ENCODE data around the gene REXO1.

Gene REXO1

DNA sequence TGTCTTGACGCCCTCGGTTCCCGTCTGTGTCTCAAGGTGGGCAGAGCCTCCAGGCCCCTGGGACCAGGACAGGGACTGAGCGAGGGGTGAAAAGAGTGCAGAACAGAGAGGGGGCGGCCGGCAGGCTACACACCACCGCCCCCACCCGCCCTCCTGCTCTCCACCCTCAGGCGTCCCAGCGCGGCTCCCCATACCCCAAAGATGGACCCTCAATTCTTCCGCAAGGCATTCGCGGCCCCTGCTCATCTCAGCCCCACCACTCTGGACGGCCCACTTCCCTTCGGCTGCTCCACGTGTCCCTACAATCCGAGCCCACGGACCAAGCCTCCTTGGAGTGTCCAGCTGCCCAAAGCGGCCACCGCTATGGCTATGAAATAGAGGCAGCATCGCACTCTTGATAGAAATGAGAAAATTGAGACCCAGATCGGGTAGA is 13.3 kb upstream of the REXO1 start:
- no peak for DNase-seq (ENCODE audit: low spot score)

DNA sequence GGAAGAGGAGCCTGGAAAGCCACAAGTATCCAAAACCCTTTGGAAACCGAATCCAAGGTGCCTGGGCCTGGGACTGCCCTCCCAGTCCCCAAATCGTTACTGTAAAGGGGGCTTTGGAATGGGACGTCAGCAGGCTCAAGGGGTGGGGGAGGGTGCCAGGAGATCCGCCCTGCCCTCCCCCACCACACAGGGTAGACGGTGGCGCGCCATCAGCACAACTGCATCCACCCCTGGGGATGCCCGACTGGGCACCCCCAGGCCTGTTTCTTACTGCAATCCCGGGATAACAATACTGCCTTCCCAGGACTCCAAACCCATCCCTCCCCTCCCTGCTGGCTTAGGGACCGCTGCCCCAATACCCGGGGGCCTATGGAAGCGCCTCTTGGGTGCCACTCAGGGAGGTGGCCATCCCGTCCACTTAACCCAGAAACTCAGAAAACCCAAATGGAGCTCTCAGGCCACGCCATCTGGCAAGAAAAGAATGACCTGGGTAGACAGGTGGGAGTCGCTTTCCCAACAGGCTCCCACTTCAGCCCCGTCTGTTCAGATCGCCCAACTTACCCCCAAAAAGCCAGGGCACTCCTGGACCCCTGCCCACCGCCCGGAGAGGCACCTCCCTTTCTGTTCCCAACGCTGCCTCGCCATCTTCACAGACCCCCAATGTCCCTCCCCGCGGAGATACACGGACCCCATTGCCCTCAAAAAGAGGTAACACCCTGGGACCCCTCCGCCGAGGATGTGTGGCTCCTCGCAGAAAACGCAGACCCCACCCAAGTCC is 12.7 kb upstream of the REXO1 start:
- no peak for DNase-seq (ENCODE audit: low spot score)

DNA sequence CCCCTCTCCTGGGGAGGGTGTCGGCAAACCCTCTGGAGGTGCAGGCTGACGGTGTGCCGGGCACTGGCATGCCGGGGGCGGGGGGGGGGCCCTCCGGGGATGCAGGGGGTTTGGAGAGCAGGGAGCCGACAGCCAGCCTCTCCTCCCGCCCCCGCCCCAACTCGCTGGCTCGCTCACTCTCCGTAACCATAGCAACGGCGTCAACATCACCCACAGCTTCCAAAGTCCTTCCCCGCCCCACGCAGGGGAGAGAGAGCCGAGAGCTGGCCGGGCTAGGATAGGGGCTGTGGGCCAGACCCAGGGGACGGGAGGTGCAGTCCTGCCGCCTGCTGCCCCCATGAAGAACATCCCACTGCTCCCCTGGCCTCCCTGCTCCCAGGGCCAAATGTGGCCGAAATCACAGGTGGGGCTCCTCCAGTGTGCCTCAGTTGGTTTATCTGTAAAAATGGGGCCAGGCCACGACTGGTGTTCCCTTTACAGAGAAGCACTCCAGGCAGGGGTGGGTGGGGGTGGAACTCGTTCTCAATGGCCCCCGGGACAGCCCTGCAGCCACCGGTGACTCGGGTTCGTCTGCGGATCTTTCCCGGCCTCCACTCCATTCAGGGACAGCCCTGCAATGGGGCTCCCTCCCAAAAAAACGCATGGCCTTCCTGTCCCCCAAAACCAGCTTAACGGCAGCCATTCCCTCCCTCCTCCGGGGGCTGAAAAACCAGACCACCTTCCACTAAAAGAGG is 11.9 kb upstream of the REXO1 start:
- DNase-seq (ENCODE audit: low spot score): no peak

DNA sequence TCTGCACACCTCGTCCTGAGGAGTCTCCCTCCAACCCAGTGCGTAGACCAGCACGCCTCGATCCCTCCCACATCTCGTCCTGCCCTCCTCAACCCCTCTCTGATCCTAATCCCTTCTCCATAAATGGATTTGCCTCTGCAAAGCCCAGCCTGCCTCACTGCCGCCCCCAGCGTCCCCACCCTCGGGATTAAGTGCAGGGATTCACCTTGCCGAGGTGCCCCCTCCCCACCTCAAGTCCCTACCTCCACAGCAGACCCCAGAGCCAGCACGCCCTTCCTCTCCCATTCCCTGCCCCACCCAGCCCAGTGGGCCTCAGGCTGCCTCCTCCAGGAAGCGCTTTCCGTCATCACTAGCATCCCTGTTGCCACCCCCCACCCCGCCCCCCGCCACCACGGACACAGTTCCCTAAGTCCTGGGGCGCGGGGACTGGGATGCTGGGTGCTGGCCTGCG is 11.1 kb upstream of the REXO1 start:
- no peak for DNase-seq (ENCODE audit: low spot score)

DNA sequence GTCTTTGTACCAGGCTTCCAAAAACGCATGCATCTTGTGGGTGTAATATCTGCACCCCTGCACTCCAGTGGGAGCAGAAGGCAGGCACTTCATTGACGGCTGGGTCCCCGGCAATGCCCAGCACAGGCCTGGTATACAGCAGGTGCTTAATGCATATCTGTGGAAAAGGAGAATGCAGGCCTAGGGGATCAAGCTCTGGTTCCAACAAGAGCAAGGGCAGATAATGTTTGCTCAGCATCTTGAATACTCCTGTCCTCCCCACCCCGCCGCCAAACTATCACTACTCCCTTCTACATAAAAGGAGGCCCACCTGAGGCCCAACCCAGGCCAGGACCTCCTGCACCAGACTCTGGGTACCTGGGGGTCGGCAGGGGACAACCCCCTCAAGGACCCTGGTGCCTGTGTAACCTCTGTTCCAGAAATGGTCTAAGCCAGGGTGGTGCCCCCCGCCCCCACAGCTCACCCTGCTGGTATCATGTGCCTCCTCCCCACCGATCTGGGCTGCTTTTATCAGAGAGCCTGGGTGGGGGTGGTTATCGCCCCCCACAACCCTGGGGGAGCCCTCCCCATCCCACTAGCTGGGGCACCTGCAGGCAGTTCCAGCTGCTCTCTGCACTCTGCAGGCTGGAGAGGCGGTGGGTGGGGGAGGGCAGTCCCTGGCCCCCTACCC is 10.3 kb upstream of the REXO1 start:
- no peak for DNase-seq (ENCODE audit: low spot score)

DNA sequence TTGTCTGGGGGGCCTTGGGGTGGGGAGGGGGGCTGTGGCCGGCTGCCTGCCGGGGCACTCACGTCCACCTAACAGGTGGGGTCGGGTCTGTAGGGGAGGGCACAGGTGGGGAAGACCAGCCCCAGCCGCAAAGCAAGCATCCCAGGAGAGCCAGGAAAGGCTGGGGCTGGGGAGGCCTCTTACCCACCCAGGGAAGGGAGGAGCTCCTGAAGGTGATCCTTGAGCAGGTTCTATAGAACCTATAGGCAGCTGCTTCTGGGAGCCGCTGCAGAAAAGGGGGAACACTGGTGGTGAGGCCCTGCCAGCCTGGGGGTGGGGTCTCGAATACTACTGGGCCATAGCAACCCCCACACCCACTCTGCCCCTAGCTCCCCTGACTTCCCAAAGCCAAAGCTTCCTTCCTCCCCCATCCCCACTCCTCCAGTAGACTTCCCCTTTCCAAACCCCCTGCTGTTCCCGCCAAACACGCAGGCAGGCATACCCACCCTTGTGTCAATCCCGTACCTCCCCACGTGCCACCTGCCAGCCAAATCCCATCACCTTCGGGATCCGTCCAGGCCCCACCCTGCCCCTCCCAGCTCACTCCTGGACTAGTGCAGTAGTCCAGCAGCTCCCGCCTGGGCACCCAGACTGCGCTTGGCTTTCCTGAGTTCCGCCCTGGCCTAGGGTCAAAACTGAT is 9.5 kb upstream of the REXO1 start:
- DNase-seq (ENCODE audit: low spot score): no peak

DNA sequence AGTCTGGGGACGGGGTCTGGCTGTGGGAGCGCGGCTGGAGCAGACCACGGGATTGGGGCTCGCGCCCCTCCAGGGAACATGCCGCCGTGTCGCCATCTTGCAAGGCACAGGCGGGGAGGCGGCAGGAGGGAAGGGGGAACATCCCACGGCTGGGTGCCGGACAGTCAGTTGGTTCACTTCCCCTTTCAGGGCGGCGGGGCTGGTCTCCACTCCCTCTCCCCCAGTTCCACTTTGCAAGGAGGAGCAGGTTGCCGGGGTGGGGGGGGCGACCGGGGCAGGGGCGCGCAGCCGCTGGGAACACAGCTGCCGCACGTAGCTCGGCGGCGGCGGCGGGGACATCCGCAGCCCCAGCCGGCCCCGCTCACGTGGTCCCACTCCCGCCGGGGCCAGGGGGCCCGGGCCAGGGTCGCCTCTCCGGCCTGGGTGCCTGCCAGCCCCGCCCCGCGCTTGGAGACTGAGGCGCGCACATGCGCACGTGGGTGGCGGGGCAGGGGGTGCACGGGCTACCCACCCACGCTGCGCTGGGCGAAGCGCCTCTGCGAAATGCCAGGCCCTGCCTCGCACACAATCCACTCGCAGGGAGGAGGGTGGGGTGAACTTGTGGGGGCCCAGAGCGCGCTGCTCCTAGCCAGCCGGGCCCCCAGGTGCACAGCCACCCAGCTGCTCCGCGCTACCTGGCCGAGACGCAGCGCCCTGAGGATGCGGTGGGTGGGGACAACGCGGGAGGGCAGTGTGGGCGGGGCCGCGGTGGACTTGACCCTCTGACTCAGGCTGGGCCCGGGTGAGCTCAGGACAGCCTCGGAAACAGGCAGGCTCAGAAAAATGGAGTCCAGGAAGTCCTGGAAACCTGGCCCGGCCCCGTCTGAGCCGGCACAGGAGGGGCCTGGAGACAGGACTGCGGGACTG is 8.7 kb upstream of the REXO1 start:
- no peak for DNase-seq (ENCODE audit: low spot score)

DNA sequence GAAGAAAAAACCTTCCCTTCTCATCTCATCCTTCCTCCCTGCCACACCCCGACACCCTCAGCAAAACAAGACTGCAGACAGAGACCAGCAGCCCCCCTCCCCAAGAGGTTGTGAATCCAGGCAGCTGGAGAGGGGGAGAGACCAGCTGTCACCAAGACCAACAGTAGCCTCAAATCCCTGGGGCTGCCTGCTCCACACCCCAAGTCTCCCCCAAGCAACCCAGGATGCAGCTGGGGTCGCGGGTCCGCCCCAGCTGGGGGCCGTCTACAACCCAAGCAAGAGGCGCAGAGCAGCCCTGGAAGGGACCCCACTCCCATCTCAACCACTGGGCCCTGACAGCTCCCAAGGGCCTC is 8.0 kb upstream of the REXO1 start:
- DNase-seq (ENCODE audit: low spot score): no peak

DNA sequence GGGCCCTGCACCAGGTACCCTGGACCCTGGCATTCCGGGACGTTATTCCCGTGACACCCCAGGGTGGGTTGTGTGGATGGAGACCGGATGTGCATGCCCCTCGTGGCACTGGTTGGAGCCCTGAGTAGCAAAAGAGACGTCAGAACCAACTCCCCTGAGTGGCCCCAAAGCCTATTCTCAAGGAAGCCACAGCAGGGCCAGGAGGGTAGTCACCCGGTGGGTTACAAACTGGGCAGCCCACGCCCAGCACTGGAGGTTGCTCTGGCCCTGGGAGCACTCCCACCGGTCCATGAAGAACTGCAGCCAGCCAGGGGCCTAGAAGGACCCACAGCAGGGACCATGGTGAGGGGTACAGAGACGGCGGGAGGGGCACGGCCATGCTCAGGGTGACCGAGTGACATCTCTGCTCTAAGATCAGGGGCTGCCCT is 7.6 kb upstream of the REXO1 start:
- DNase-seq (ENCODE audit: low spot score): no peak

DNA sequence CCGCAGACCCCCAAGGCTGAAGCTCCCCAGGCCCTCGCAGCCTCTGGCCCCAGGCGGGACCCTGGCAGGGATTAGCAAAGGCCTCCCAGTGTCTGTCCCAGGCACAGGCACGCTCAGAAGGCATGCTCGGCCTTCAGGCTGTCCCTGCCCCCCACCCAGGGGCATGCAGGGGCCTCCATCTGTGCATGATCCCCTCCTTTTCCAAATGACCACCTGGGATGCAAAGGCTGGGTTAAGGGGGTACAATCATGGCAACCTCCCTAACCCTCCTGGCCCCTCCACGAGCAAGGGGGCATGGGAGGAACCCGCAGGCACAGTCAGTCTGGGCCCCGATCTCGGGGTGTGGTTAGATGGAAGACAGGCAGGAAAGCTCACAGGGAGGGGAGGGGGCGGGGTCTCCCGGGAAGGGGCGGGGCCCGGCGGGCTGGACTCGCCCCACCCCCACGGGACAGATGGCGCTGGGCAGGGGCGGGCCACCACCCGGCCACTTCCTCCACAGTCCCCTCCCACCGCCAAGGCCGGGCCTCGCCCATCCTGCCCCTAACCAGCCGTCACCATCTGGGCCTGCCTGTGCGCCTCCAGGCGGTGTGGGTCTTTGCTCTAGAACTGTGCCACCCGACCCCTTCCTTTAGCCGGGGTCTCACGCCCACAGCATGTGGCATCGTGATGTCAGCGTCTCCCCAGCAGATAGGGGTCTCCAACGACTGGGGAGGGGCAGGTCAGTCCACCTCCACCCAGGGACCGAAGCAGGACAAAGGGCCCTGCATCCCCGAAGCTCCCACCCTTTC is 7.0 kb upstream of the REXO1 start:
- no peak for DNase-seq (ENCODE audit: low spot score)

DNA sequence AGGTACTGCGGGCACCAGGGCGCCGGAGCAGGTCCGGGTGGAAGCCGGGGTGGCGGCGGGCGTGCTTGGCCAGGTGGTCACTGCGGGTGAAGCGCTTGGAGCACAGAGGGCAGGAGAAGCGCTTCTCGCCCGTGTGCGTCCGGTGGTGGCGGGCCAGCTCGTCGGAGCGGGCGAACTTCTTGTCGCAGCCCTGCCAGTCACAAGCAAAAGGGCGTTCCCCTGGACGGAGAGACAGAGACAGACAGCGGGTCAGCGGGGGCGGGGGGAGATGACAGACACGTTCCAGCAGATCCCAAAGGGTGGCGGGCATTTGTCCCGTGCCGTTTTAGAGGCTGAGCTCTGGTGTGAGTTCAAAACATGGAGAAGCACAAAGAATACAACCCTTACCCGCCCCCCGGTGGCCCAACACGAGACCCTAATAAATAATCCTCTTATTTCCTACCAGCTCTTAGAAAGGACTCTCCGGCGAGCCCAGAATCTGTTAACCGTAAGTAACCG is 6.3 kb upstream of the REXO1 start:
- DNase-seq (ENCODE audit: low spot score): no peak

DNA sequence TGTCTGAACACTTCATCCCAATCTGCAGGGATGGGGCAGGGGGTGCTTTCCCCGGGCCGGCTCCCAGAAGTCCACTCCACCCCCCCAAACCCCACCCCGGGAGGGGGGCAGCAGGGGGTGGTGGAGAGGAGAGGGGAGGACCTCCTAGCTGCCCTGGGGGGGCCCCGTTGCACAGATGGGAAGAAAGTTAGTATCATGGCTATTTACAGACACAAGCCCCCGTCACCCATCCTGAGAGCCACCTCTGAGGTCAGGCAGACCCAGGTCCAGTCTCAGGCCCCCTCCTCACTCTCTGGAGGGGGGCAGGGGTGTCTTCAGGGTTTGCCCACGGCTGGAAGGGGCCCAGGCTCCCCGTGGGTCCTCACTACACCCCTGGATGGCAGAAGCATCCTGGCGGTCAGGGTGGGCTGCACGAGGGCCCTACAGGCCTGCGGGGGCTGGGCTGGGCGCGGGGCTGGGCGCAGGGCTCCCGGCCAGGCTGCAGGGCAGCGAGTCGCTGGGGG is 5.8 kb upstream of the REXO1 start:
- DNase-seq (ENCODE audit: low spot score): no peak

DNA sequence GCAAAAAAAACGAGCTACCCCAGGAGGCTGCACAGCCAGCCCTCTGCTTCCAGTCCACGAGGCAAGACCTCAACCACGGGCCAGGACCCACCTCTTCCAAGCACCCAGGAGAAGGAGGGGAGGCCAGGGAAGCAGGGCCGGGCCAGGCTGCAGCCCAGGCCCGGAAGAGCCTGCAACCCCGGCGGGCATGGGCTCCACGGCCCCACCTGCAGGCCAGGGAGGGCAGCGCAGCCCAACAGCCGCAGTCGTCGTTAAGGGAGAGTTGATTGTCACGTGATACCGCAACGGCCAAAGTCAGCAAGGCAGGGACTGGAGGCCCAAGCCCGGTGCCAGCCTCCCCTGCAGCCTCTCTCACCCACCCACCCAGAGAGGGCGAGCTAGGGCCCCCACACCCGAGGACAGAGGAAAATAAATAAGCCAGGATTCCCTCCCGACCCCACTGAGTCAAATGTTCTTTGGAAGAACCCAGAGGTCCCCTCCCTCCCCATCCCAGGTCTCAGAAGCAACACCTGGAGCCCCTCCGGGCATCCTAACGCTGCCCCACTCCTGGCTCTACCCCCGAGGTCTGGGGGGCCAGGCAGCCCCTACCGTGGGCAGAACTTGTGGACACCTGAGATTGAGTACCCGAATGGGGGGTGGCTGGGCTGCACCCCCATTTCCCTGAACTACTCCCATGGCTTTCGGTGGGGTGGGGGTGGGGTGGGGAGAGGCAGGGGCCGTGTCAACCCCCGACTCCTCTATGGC is 5.2 kb upstream of the REXO1 start:
- no peak for DNase-seq (ENCODE audit: low spot score)

DNA sequence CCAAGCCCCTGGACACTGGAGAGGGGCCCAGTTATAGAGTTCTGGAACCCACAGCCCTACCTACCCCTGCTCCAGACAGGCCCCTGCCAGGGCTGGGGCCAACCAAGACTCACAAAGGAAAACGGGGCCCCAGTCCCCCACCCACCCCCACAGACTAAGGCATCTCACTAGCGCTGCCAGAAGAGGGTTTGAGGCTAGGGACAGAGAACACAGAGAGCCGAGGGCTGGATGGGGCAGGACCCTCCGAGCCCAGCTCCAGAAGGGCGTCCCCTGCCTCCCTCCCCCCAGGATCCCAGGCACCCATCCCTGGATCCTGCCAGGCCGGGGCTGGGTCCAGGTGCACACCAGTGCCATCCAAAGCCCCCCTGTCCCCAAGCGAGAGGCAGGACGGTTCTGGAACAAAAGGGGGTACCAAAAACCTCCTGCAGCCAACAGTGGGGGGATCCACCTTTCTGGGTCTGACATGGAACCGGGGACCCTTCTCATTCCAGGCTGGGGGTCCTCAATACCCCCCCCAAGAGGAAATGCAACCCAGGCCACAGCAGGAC is 4.4 kb upstream of the REXO1 start:
- DNase-seq (ENCODE audit: low spot score): no peak

DNA sequence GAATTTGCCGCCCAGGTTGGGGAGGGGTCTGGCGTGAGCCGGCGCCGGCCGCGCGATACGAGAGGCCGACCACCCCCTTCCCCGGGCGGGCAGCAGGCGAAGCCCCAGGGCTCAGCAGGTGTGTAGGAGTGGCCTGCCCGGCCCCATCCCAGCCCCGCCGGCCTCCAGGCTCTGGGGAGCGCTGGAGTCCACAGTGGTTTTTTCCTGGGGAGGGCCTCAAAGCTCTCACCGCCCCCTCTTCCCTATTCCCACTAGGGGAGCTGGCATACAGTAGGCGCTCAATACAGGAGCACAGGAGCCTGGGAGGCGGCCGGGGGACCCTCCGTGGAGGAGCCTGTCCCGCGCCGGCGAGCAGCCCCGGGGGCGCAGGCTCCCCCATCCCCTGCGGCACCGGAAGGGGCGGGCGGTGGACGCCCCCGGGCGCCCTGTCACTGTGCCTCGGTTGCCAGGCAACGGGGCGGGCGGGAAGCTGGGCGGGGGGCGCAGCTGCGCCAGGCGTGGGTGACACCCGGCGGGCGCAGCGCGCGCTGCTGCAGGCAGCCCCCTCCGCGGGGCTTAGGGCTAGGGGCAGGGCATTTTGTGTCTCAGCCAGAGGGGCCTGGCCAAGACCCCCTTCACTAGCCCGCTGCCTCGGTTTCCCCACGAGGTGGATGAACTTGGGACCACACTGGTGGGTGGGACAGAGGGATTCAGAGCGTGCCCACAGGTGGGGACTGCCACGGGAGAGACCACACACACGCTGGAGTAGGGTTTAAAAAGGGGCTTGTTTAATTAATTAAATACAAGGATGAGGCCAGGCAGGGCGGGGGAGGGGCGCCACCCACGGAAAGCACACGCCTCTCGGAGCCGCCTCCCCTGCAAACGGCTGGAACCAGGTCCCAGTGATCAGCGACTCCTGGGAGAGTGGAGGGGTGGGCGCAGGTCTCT is 3.6 kb upstream of the REXO1 start:
- no peak for DNase-seq (ENCODE audit: low spot score)

DNA sequence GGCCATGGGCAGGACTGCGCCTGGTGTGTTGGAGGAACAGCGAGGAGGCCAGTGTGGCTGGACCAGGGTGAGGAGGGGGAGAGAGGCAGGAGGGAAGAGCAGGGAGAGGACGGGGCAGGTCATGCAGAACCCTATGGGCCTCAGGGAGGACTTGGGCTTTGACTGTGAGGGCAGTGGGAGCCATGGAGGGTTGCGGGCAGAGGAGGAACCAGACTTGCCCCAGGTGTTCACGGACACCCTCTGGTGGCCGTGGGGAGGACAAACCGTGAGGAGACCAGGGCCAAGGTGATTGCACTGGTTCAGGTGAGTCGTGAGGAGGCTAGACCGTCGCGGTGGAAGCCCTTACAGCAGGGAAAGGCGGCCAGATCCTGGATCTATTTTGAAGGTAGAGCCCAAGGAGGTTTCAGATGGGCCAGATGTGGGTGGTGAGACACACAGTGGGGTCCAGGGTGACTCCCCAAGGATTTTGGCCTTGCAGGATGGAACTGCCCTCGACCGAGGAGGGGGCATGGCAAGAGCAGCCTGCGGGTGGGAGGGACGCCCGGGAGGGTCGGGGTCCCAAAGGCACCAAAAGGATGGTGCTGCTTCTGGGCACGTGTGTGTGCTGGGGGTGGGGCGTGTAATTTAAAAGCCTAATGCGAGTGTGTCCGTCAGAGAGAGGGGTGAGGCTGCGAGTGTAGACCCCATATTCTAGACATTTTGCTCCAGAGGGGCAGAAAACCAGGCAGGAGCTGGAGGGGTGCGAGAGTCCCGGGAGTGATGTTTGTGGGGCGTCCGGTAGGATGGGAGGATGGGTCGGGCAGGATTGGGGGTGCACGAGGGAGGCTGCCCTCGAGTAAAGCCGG is 2.7 kb upstream of the REXO1 start:
- DNase-seq (ENCODE audit: low spot score): no peak

DNA sequence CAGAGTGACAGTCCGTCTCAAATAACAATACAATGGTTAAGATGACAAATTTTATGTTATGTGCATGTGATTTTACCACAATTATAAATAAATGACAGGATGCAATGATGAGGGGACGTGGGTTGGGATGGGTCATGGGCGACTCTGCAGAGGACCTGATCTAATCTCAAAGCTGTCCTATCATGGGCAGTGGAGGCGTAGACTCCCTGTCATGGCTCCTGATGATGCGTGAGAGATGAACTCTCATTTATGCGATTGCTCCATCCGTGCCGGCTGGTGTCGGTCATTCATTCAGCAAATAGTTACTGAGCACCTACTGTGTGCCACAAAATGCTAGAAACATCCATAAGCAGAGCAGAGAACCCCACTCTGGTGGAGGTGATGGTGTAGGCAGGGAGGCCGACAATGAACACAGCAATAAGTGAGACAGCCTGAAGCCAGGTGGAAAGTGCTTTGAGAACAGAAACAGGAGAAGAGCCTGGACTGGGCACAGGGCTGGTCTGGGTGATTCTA is 1.7 kb upstream of the REXO1 start:
- DNase-seq (ENCODE audit: low spot score): no peak
